ENCODE measurements around the gene GBGT1.

The GBGT1 gene

DNA sequence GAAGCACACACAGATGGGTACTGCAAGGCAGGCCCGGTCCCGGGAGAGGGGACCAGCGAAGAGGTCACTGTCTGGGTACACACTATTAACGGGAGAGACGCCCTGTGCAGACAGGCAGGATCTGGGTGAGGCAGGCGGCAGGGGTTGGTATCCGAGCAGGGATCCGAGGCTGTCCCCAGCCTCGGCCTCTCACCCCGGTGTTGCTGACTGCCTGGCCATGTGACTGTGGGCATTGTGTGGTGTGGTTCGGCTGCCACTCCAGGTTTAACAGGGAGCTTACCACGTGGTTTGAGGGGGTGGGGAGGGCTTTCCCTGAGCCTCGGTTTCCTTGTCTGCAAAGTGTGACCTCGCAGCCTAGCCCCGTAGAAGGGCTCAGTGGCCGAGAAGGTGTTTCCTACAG, 31.5 kb downstream of the GBGT1 start:
- DNase-seq, result peak in 3 of 10 donors; percentile 49 to 85 (median 58)

GRCh38 chr9:133131506-133131905, 32.2 kb downstream of the GBGT1 start:
- DNase-seq, result no peak

More for the DNA sequence above, 31.5 kb downstream of the GBGT1 start:
- intact Hi-C loops (cut with DNase I), result no loop called here

GRCh38 chr9:133130685-133131244, 32.9 kb downstream of the GBGT1 start:
- no peak for DNase-seq
- intact Hi-C loops (cut with DNase I), result no loop called here

More at GRCh38 chr9:133131506-133131905, 32.2 kb downstream of the GBGT1 start:
- intact Hi-C loops (cut with DNase I), result no loop called here

GRCh38 chr9:133129001-133129795, 34.5 kb downstream of the GBGT1 start:
- DNase-seq, result peak in 4 of 10 donors; percentile 53 to 89 (median 67)
- intact Hi-C loops (cut with DNase I), result no loop called here

DNA sequence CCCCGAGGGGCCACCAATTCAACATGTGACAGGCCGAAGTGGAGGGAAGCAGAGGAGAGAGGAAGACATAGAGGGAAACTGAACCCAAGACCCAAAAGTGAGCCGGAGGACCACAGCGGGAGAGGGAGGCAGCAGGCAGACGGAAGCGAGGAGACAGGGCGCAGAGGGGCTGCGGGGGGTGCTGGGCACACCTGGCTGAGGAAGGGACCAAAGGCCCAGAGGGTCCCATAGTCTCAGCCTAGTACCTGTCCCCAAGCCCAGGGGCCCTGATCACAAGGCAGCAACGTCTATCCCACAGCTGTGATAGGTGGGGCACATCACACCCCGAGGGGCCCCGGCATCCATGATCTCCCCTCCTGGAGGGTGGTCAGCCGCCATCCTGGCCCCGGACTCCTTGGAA, 35.6 kb downstream of the GBGT1 start:
- intact Hi-C loops (cut with DNase I), result no loop called here
- no peak for DNase-seq

DNA sequence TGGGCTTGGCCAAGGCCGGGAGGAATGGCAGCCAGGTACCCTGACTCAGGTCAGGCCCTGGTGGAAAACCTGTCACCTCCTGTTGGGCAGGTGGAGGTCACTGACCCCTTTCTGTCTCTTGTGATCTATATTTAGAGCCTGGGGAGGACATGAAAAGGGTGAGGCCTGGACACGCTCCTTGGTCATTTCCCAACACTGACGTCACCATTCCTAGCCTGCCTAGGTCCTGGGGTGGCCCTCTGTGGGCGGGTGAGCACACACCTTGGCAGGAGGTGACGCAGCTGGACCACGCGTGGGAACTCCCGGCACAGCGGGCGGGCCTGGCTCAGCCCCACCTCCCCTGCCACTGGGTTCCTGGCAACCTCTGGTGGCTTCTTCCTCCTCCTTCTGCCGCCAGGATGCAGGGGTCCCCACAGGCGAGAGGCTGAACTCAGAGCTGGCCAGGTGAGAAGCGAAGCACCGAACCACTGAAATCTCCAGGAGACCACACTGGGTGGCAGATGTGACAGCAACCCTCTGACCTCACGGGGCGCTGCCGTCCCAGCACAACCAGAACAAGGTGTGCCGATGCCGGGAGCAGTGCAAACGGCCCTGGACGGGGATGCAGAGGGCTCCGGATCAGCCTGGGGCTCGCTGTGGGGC, 36.3 kb downstream of the GBGT1 start:
- DNase-seq, result no peak
- intact Hi-C loops (cut with DNase I), result no loop called here

DNA sequence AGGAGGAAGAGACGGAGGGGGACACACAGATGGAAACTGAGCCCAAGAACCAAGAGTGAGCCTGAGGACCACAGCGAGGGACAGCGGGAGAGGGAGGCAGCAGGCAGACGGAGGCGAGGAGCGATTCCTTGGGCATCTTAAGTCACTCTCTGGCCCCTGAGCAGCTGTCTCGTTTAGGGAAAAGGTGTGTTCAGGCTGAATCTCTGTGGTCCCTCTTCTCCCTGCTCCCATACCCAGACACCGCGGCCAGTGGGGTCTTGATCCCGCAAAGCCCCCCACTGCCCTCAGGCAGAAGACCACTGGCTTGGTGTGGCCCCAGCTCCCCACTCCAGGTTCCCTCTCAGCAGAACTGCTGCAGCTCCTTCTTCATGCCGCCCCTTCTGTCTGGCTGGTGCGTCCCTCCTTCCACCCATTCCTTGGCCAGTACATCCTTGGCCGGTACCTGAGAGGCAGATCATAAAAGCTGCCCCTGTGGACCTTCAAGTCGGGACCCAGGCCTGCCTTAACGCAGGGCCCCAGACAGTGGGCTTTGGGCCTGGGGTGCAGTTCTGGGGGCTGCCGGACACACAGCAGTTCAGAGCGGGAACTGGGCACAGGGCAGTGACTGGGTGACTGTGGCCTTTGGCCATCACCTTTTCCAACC, 36.9 kb downstream of the GBGT1 start:
- peak in 1 of 10 donors; percentile 88 for DNase-seq
- intact Hi-C loops (cut with DNase I), result no loop called here

DNA sequence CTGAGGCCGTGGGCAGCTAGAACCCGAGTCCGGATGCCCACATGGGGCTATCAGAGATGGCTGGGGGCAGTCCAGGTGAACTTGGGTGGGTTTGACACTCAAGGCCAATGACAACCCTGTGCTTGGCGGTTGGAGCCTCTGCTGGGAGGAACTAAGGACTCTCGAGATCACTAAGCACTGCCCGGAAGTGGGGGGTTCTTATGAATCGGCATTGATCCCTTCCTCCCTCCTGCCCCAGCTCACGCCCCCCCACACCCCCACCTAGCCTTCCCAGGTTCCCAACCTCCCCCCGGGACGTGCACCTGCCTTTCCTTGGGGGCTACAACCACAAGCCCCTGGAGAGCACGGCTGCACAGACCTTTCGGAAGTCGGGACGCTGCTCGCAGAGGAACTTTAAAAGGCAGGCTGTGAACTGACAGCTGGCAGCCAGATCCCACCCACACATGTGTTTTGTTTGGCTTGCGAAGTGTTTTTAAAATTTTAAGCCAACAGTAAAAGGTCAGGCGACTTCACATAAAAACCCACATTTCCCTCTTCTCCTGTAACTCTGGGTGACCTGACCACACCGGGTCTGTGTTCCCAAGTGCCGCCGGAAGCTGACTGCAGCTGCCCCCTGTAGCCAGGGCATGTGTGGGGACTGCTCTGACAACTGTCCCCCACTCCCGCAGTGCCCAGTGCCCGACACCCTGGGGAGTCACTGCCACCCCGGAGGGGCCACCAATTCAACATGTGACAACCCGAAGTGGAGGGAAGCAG, 37.6 kb downstream of the GBGT1 start:
- intact Hi-C loops (cut with DNase I), result no loop called here
- no peak for DNase-seq

DNA sequence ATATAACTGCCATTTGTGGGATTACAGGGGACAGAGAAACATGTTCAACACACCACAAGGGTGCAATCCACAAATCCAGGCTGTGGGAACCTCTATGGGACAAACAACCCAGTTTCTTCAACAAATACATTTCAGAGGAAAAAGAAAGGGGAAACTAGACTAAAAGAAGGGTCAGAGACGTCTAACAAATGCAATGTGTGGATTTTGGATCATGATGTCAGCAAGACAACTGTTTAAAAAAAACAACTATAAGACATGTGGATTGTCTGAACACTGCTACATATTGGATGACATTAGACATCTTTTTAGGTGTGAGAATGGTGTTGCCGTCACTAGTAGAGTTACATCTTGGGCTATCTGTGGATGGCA, 38.8 kb downstream of the GBGT1 start:
- DNase-seq, result no peak
- intact Hi-C loops (cut with DNase I), result no loop called here

GRCh38 chr9:133124123-133124906, 39.4 kb downstream of the GBGT1 start:
- intact Hi-C loops (cut with DNase I), result no loop called here
- DNase-seq, result no peak

DNA sequence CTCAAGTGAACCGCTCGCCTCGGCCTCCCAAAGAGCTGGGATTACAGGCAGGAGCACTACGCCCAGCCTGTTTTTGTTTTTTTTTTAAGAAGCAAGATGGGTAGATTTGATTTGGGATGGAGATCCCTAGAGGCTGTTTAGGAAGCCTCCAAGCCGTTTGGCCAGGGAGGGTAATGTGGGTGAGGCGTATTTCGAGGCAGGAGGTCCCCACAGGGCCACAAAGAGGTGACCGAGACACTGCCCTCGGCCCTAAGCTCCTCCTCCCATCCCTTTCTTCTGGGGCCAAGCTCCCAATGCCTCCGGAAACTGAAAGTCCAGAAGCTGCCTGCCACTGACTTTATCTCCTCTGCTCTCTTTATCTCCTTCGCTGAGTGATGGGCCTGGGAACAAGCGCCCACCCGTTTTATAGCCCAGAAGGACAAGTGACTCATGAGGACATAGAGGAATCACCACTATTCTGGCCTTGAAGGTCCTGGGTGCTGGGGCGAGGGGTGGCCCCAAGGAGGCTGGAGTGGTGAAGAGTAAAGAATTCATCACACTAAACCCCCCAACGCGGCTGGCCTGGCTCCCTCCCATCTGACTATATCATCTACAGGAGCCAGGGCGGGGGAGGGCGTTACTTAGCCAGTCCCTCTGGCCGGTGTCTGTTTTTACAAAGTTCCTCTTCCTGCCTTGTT, 40.6 kb downstream of the GBGT1 start:
- DNase-seq, result no peak
- intact Hi-C loops (cut with DNase I), result no loop called here

- intact Hi-C loops (cut with DNase I), result no loop called here
- DNase-seq, result no peak
Observed at GRCh38 chr9:133122605-133122934, 41.1 kb downstream of the GBGT1 start.

DNA sequence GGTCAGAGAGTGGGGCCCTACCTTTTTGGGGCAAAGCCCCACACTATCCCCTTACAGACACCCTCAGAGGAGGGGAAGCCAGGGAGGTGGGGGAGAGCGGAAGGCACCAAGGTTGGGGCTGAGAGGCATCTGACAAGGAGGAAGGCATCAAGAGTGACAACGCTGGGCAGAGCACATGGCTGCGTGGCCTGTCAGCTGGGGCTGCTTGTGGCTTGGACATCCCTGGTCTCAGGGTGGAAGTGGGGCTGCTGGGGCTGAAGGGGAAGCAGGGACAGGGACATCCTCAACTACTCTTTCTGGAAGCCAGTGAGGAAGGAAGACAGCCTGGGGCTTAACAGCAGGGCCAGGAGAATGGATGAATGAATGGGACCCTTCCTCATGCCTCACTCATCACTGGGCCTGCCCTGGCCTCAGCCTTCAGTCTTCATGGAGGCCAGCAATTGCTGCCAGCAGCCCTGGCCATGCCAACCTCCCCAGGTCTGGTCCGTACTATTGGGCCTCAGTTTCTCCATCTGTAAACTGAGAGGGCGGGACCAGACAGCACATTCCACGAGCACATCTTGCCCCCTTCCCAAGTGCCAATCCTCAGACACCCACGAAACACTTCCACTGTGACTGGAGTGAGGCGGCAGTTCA, 41.7 kb downstream of the GBGT1 start:
- intact Hi-C loops (cut with DNase I), result loop anchor here (2.0 kb wide), 1 partner anchor 27 kb away; no protein-coding TSS in a partner anchor
- peak in 2 of 10 donors; percentile 75 to 88 for DNase-seq

DNA sequence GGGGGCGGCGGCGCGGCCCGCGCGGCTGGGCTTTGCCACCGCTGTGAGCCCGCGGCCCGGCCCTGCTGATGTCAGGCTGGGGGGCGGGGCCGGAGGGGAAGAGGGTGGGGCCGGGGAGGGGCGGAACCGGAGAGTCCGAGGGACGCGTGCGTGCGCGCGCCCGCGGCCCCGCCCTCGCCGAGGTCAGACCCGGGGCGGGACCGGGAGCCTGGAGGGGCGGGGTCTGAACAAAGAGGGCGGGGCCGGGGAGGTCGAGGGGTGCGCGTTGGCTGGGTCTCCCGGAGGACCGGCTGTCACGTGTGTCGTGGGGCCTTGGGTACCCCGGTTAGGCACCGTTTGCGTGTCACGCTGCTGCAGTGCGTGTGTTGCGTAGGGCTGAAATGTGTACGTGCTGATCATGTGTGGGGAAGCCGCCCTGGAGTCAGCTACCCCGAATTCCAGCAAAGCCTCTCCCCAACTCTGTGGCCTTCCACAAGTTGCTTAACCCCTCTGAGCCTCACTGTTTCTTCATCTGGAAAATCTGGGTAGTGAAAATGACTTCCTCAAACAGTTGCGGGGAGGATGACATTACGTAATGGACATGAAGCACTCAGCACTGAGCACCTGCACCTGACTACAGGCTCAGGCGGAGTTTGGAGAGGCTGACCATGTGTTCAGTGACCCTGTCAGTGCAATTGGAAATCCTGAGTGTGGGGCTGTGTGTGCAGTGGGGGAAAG, 42.4 kb downstream of the GBGT1 start, which contains the start of gene RALGDS:
Gene RALGDS (minus strand): TSS at position 43 of the 717 bp plus-strand sequence. CDS start 86 bp downstream, outside the sequence.
- intact Hi-C loops (cut with DNase I), result loop anchor here (2.0 kb wide), 1 partner anchor 27 kb away; no protein-coding TSS in a partner anchor
- DNase-seq, result peak; percentile 83 to 99 (median 90)

- DNase-seq, result peak in 1 of 10 donors; percentile 72
- intact Hi-C loops (cut with DNase I), result loop anchor here (2.0 kb wide), 1 partner anchor 28 kb away; no protein-coding TSS in a partner anchor
Observed at GRCh38 chr9:133120501-133121197, 43.1 kb downstream of the GBGT1 start.

- peak in 3 of 10 donors; percentile 73 to 90 (median 89) for DNase-seq
- intact Hi-C loops (cut with DNase I), result loop anchor here (2.0 kb wide), 1 partner anchor 29 kb away; no protein-coding TSS in a partner anchor
Observed at GRCh38 chr9:133119846-133120500, 43.7 kb downstream of the GBGT1 start.

Measured in posterior cingulate gyrus (tissue), 11 donors.